Fibroblast of lung (primary cell): ENCODE results near the gene MORN4.

Experiments
- EZH2 ChIP-seq: IDR thresholded peaks from 2 replicates; pipeline ENCODE4 v1.5.1; 2012; ENCODE audit warnings: low read length, control low read depth, mild to moderate bottlenecking; ENCODE audit errors: missing control alignments
- TF ChIP-seq, protein P1 (sequence below), 2 donors: IDR thresholded peaks in 1 of 2; conservative IDR thresholded peaks in 1 of 2; 1 replicate in 1 of 2; 2 replicates in 1 of 2; pipeline ENCODE4 v1.5.1; 2011 to 2012; ENCODE audit warnings: low read length in 2 of 2, control low read depth in 1 of 2, inconsistent platforms in 1 of 2, low read depth in 1 of 2, mild to moderate bottlenecking in 1 of 2

DNA sequence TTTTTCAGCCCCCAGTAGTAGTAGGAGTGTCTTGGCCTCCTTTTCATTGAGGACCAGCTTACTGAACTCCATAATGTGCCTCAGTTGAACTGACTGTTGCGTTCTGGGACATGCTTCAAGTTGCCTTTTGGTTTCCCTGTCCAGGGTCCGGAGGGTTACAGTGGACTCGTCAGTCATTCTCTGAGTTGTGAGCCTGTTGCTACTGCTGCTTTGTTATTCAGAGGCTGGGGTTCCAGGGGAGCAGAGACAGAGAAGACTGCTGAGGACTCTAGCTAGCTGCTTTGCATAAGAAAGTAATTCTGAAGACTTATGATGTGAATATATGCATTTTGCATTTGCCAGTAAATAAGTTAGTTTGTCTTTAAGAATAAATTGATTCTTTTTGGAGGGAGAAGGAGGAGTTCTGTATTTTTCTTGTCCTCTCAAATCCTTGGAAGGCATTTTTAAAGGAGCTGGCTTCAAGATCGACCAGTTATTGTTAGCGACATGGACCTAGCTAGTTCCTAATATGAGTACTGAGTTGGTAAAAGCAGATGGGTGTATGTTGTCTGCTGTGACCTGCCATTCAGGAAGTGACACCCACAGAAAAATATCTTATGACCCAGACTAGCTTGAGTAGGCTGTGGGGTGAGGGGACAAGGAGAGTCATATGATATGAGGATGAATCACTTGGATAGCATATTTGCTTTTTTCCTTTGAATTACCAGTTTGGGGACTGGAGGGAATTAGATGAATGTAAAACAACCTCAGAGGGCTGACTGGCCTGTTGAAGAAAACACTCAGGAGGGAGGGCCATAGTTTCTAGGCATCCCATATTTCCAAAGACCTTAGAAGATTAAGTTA is 15.5 kb upstream of the MORN4 start:
- TF ChIP-seq, protein P1, sequence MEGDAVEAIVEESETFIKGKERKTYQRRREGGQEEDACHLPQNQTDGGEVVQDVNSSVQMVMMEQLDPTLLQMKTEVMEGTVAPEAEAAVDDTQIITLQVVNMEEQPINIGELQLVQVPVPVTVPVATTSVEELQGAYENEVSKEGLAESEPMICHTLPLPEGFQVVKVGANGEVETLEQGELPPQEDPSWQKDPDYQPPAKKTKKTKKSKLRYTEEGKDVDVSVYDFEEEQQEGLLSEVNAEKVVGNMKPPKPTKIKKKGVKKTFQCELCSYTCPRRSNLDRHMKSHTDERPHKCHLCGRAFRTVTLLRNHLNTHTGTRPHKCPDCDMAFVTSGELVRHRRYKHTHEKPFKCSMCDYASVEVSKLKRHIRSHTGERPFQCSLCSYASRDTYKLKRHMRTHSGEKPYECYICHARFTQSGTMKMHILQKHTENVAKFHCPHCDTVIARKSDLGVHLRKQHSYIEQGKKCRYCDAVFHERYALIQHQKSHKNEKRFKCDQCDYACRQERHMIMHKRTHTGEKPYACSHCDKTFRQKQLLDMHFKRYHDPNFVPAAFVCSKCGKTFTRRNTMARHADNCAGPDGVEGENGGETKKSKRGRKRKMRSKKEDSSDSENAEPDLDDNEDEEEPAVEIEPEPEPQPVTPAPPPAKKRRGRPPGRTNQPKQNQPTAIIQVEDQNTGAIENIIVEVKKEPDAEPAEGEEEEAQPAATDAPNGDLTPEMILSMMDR (conservative IDR thresholded peaks at IDR 0.05 in 1 of 2, IDR thresholded peaks at IDR 0.05 in 1 of 2; ENCODE audit: low read depth in 1 of 2, low read length in 2 of 2): no peak
- no peak for TF ChIP-seq EZH2
